ENCODE results near the gene TEKT1.

Gene TEKT1

GRCh38 chr17:6753006-6753445, 78.5 kb downstream of the TEKT1 start:
- DNase-seq: peak; percentile 69 to 86 (median 79)
- ChIA-PET POLR2A (no interaction called here), CTCF (interaction anchor here (1.2 to 1.3 kb wide), 2 partner anchors 34 to 71 kb away, joined by 3 read pairs; no protein-coding TSS in a partner anchor)
- no peaks in the 10 kb centered on the region for H3K9me3 ChIP-seq (ENCODE audit: control extremely low read depth in 1 of 5, control insufficient read depth in 4 of 5, insufficient read depth in 2 of 5, low read depth in 1 of 5, low read length in 4 of 5)
- peak overlapping the region in 3 of 7 experiments; percentile 2 to 54 (median 5) for H3K4me3 ChIP-seq (ENCODE audit: control insufficient read depth in 1 of 7, extremely low read depth in 1 of 7, insufficient read depth in 4 of 7, low read depth in 2 of 7, low read length in 6 of 7)
- peaks cover 0 to 1% (median 0%) of the 10 kb centered on the region in 4 experiments for H3K36me3 ChIP-seq (ENCODE audit: control insufficient read depth in 4 of 4, insufficient read depth in 4 of 4, low read length in 3 of 4)
- WGBS (ENCODE audit: insufficient coverage): 7% methylated on average over 6 of the region's 9 CpGs
- peak overlapping the region in 1 of 2 experiments; percentile 52 for H3K27ac ChIP-seq (ENCODE audit: insufficient read depth in 1 of 2, low read depth in 1 of 2, low read length in 2 of 2, poor library complexity in 1 of 2, severe bottlenecking in 2 of 2)
- H3K27me3 ChIP-seq (replicated peaks in 2 of 5; ENCODE audit: control insufficient read depth in 4 of 5, insufficient read depth in 5 of 5, low read length in 4 of 5): no peaks in the 10 kb centered on the region
- peaks cover 6 to 56% (median 42%) of the 10 kb centered on the region in 4 experiments for H3K4me1 ChIP-seq (ENCODE audit: control extremely low read depth in 1 of 4, control insufficient read depth in 4 of 4, insufficient read depth in 4 of 4, low read length in 3 of 4)

GRCh38 chr17:6752068-6752909, 79.2 kb downstream of the TEKT1 start:
- DNase-seq: peak in 2 of 3 donors; percentile 39 to 50
- ChIA-PET CTCF (interaction anchor here (1.2 to 1.3 kb wide), 3 partner anchors 9 to 70 kb away, joined by 3 read pairs; no protein-coding TSS in a partner anchor), POLR2A (no interaction called here)
- H3K27ac ChIP-seq (ENCODE audit: insufficient read depth in 1 of 2, low read depth in 1 of 2, low read length in 2 of 2, poor library complexity in 1 of 2, severe bottlenecking in 2 of 2): peak overlapping the region in 1 of 2 experiments; percentile 52
- no peaks in the 10 kb centered on the region for H3K36me3 ChIP-seq (ENCODE audit: control insufficient read depth in 4 of 4, insufficient read depth in 4 of 4, low read length in 3 of 4)
- peaks cover 6 to 49% (median 39%) of the 10 kb centered on the region in 4 experiments for H3K4me1 ChIP-seq (ENCODE audit: control extremely low read depth in 1 of 4, control insufficient read depth in 4 of 4, insufficient read depth in 4 of 4, low read length in 3 of 4)
- no peaks in the 10 kb centered on the region for H3K27me3 ChIP-seq (replicated peaks in 2 of 5; ENCODE audit: control insufficient read depth in 4 of 5, insufficient read depth in 5 of 5, low read length in 4 of 5)
- peak overlapping the region in 2 of 7 experiments; percentile 2 to 54 for H3K4me3 ChIP-seq (ENCODE audit: control insufficient read depth in 1 of 7, extremely low read depth in 1 of 7, insufficient read depth in 4 of 7, low read depth in 2 of 7, low read length in 6 of 7)
- no peaks in the 10 kb centered on the region for H3K9me3 ChIP-seq (ENCODE audit: control extremely low read depth in 1 of 5, control insufficient read depth in 4 of 5, insufficient read depth in 2 of 5, low read depth in 1 of 5, low read length in 4 of 5)
- 25% methylated on average over 4 of the region's 7 CpGs for WGBS (ENCODE audit: insufficient coverage)

GRCh38 chr17:6749519-6749918, 82.0 kb downstream of the TEKT1 start:
- DNase-seq: peak; percentile 27 to 55 (median 40)
- Histone ChIP-seq H3K27ac (ENCODE audit: insufficient read depth in 1 of 2, low read depth in 1 of 2, low read length in 2 of 2, poor library complexity in 1 of 2, severe bottlenecking in 2 of 2) (no peak overlapping the region), H3K9me3 (ENCODE audit: control extremely low read depth in 1 of 5, control insufficient read depth in 4 of 5, insufficient read depth in 2 of 5, low read depth in 1 of 5, low read length in 4 of 5) (no peaks in the 10 kb centered on the region), H3K4me3 (ENCODE audit: control insufficient read depth in 1 of 7, extremely low read depth in 1 of 7, insufficient read depth in 4 of 7, low read depth in 2 of 7, low read length in 6 of 7) (no peak overlapping the region), H3K4me1 (ENCODE audit: control extremely low read depth in 1 of 4, control insufficient read depth in 4 of 4, insufficient read depth in 4 of 4, low read length in 3 of 4) (peaks cover 6 to 24% (median 20%) of the 10 kb centered on the region in 4 experiments), H3K27me3 (replicated peaks in 2 of 5; ENCODE audit: control insufficient read depth in 4 of 5, insufficient read depth in 5 of 5, low read length in 4 of 5) (no peaks in the 10 kb centered on the region), H3K36me3 (ENCODE audit: control insufficient read depth in 4 of 4, insufficient read depth in 4 of 4, low read length in 3 of 4) (no peaks in the 10 kb centered on the region)
- WGBS (ENCODE audit: insufficient coverage): 76% methylated on average over 3 of the region's 6 CpGs
- CTCF ChIA-PET: interaction anchor here (0.9 to 1.4 kb wide), 5 partner anchors 20 to 131 kb away, joined by 3 to 4 read pairs (median 3); no protein-coding TSS in a partner anchor
- POLR2A ChIA-PET: no interaction called here

- Histone ChIP-seq H3K27me3 (replicated peaks in 2 of 5; ENCODE audit: control insufficient read depth in 4 of 5, insufficient read depth in 5 of 5, low read length in 4 of 5) (no peaks in the 10 kb centered on the region), H3K4me3 (ENCODE audit: control insufficient read depth in 1 of 7, extremely low read depth in 1 of 7, insufficient read depth in 4 of 7, low read depth in 2 of 7, low read length in 6 of 7) (no peak overlapping the region), H3K9me3 (ENCODE audit: control extremely low read depth in 1 of 5, control insufficient read depth in 4 of 5, insufficient read depth in 2 of 5, low read depth in 1 of 5, low read length in 4 of 5) (no peaks in the 10 kb centered on the region), H3K4me1 (ENCODE audit: control extremely low read depth in 1 of 4, control insufficient read depth in 4 of 4, insufficient read depth in 4 of 4, low read length in 3 of 4) (peaks cover 6 to 17% (median 15%) of the 10 kb centered on the region in 4 experiments), H3K36me3 (ENCODE audit: control insufficient read depth in 4 of 4, insufficient read depth in 4 of 4, low read length in 3 of 4) (no peaks in the 10 kb centered on the region), H3K27ac (ENCODE audit: insufficient read depth in 1 of 2, low read depth in 1 of 2, low read length in 2 of 2, poor library complexity in 1 of 2, severe bottlenecking in 2 of 2) (no peak overlapping the region)
- POLR2A ChIA-PET: no interaction called here
- CTCF ChIA-PET: interaction anchor here (1.4 kb wide), 1 partner anchor 132 kb away, joined by 3 read pairs; no protein-coding TSS in a partner anchor
- DNase-seq: no peak
Measured at GRCh38 chr17:6748617-6749016, 82.9 kb downstream of the TEKT1 start.

Data from common myeloid progenitor, CD34-positive (primary cell).